SU-DHL-6 (cell line): ENCODE measurements around the gene PTPN13.

Experiments used
- H2AFZ ChIP-seq: fragments of 200-600 bp; sonication (generic); 2 replicates; pipeline ENCODE4 v1.6.1; 2014; ENCODE audit warnings: low read depth, mild to moderate bottlenecking, moderate library complexity, mixed read lengths, antibody characterized with exemption, low read length; ENCODE audit not compliant: severe bottlenecking
- H3F3A ChIP-seq: fragments of 200-600 bp; shearing (Covaris generic); 2 replicates; pipeline ENCODE4 v1.6.0; 2016; ENCODE audit warnings: antibody characterized with exemption, mild to moderate bottlenecking; ENCODE audit not compliant: insufficient read depth
- H3K27ac ChIP-seq: fragments of 200-600 bp; sonication (generic); 2 replicates; pipeline ENCODE4 v1.5.1; 2016; ENCODE audit warnings: low read depth, mild to moderate bottlenecking, low read length, moderate library complexity, mixed read lengths
- H3K27me3 ChIP-seq: fragments of 200-600 bp; sonication (generic), shearing (Covaris generic); 2 replicates; pipeline ENCODE4 v1.6.0; 2014; ENCODE audit warnings: mild to moderate bottlenecking, low read length
- H3K36me3 ChIP-seq: fragments of 200-600 bp; sonication (generic); 2 replicates; pipeline ENCODE4 v1.6.1; 2014; ENCODE audit warnings: mild to moderate bottlenecking, low read length, mixed read lengths
- H3K4me2 ChIP-seq: fragments of 300-600, 200-600 bp; shearing (Covaris generic), sonication (generic); 2 replicates; pipeline ENCODE4 v1.6.0; 2014; ENCODE audit warnings: low read length, low read depth, mild to moderate bottlenecking; ENCODE audit not compliant: poor library complexity, severe bottlenecking
- H3K4me3 ChIP-seq: fragments of 200-600 bp; sonication (generic); 2 replicates; pipeline ENCODE4 v1.5.1; 2014; ENCODE audit warnings: antibody characterized with exemption, low read length, mild to moderate bottlenecking, mixed read lengths; ENCODE audit not compliant: insufficient read depth, poor library complexity, severe bottlenecking
- H3K79me2 ChIP-seq: fragments of 200-600 bp; sonication (generic); 2 replicates; pipeline ENCODE4 v1.6.1; 2014; ENCODE audit warnings: mild to moderate bottlenecking, low read length, moderate library complexity; ENCODE audit not compliant: insufficient read depth
- H3K9ac ChIP-seq: fragments of 200-600 bp; sonication (generic); 2 replicates; pipeline ENCODE4 v1.7.0; 2014; ENCODE audit warnings: mild to moderate bottlenecking, low read length
- H3K9me2 ChIP-seq: fragments of 200-600 bp; sonication (generic); replicated peaks from 2 replicates; pipeline ENCODE4 v1.6.1; 2014; ENCODE audit warnings: low read length; ENCODE audit not compliant: insufficient read depth
- H3K9me3 ChIP-seq: fragments of 200-600 bp; sonication (generic); 2 replicates; pipeline ENCODE4 v1.6.1; 2014; ENCODE audit warnings: low read length, mixed read lengths; ENCODE audit not compliant: insufficient read depth
- H4K20me1 ChIP-seq: fragments of 200-600 bp; sonication (generic); 2 replicates; pipeline ENCODE4 v1.6.1; 2014; ENCODE audit warnings: low read depth, mild to moderate bottlenecking, antibody characterized with exemption, low read length, moderate library complexity, mixed read lengths
- CTCF ChIP-seq: fragments of 200-600 bp; sonication (generic); IDR thresholded peaks from one replicate; pipeline ENCODE4 v1.5.1; 2017; ENCODE audit warnings: antibody characterized with exemption, mild to moderate bottlenecking, low read length, moderate library complexity; ENCODE audit not compliant: insufficient read depth, poor library complexity, severe bottlenecking
- EZH2phosphoT487 ChIP-seq: fragments of 200-600 bp; sonication (generic), shearing (Covaris generic); conservative IDR thresholded peaks from 2 replicates; pipeline ENCODE4 v1.6.1; 2018; ENCODE audit warnings: mild to moderate bottlenecking, antibody characterized with exemption, low read length, moderate library complexity, mixed read lengths

PTPN13 gene

DNA sequence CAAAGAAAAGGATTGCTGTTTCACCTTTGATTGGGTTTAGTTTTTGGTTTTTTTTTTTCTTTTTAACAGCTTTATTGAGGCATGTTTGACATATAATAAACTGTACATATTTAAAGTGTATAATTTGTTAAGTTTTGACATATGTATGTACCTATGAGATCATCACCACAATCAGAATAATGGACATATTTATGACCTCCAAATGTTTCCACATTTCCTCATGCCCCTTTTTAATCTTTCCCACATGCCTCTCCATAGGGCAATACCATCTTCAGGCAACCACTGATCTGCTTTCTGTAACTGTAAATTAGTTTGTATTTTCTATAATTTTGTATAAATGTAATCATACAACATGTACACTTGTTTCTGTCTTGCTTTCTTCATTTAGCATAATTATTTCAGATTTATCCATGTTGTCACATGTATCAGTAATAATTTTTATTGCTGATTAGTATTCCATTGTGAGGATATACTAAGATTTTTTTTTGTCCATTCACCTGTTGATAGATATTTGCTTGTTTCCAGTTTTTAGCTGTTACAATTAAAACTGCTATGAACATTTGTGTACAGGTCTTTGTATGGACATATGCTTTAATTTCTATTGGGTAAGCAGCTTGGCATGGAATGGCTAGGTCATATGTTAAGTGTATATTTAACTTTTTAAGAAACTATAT, 33.5 kb downstream of the PTPN13 start:
- Histone ChIP-seq H2AFZ (no peak overlapping the region), H3K4me2 (no peak overlapping the region)

DNA sequence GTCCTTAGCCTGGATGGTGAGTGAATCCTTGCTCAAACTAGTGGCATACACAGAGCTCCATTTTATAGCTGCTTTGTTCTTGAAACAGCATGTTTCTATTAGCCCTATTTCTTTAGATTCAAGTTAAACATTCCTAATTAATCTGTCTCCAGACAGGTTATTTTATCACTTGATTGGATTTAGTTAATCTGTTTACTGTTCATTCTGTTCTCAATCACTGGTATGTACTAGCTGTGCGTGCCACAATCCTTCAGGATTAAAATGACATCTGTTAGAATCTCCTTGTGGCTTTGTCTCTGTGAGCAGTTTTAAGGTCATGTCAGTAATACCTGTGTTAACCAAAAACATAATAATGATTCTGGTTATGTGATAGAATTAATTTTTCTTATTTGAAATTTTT, 36.5 kb downstream of the PTPN13 start:
- Histone ChIP-seq H3F3A (no peaks in the 10 kb centered on the region), H3K27me3 (no peaks in the 10 kb centered on the region), H3K9me2 (no peaks in the 10 kb centered on the region), H3K36me3 (no peaks in the 10 kb centered on the region), H3K4me2 (no peak overlapping the region), H3K9ac (no peak overlapping the region), H3K27ac (no peak overlapping the region), H3K4me3 (no peak overlapping the region), H4K20me1 (no peaks in the 10 kb centered on the region), H2AFZ (no peak overlapping the region), H3K79me2 (no peaks in the 10 kb centered on the region), H3K9me3 (no peaks in the 10 kb centered on the region)
- no peak for TF ChIP-seq CTCF

More for the DNA sequence above, 33.5 kb downstream of the PTPN13 start:
- Histone ChIP-seq H3K36me3 (no peaks in the 10 kb centered on the region), H3K79me2 (no peaks in the 10 kb centered on the region), H3F3A (no peaks in the 10 kb centered on the region), H3K9me2 (no peaks in the 10 kb centered on the region), H3K9me3 (no peaks in the 10 kb centered on the region), H3K9ac (no peak overlapping the region), H3K27ac (no peak overlapping the region), H4K20me1 (no peaks in the 10 kb centered on the region), H3K27me3 (no peaks in the 10 kb centered on the region), H3K4me3 (no peak overlapping the region)
- TF ChIP-seq CTCF (no peak), EZH2phosphoT487 (no peak)

GRCh38 chr4:86631166-86631565, 37.1 kb downstream of the PTPN13 start:
- H3K4me2 ChIP-seq = no peak overlapping the region
- no peak overlapping the region for H3K4me3 ChIP-seq
- no peaks in the 10 kb centered on the region for H3F3A ChIP-seq
- H3K27ac ChIP-seq = no peak overlapping the region
- no peaks in the 10 kb centered on the region for H3K27me3 ChIP-seq
- H3K9me3 ChIP-seq = no peaks in the 10 kb centered on the region
- H3K79me2 ChIP-seq = no peaks in the 10 kb centered on the region
- no peak for TF ChIP-seq EZH2phosphoT487
- no peak for TF ChIP-seq CTCF
- H3K36me3 ChIP-seq = no peaks in the 10 kb centered on the region
- no peak overlapping the region for H3K9ac ChIP-seq
- no peak overlapping the region for H2AFZ ChIP-seq
- no peaks in the 10 kb centered on the region for H3K9me2 ChIP-seq
- H4K20me1 ChIP-seq = no peaks in the 10 kb centered on the region
